Hepatocyte (in vitro differentiated cells): Measurements from ENCODE around the gene PPP1R15A. TPM values are rescaled to one million over a fixed set of nuclear protein-coding genes. Genes with fewer than 3 reads are reported as not detected.
A peak's percentile ranks its signal among the peaks of the same experiment; 100 is the strongest.
"Not testable (repeated sequence)": the region's sequence is repeated elsewhere in the genome, so short reads cannot be mapped to it uniquely, and the experiment has no call there.

Source experiments
- DNase-seq: peaks from one replicate; pipeline ENCODE4 v3.0.0-alpha.2; 2016; ENCODE audit warnings: low spot score
- H2AFZ ChIP-seq: fragments of 200-600 bp; sonication (generic); 2 replicates; pipeline ENCODE4 v1.6.0; 2016; ENCODE audit warnings: antibody characterized with exemption, mild to moderate bottlenecking
- H3K27ac ChIP-seq: fragments of 200-600 bp; sonication (generic); 2 replicates; pipeline ENCODE4 v1.5.1; 2016; ENCODE audit warnings: mild to moderate bottlenecking
- H3K27me3 ChIP-seq: fragments of 200-600 bp; sonication (generic); 2 replicates; pipeline ENCODE4 v1.6.1; 2016
- H3K36me3 ChIP-seq: fragments of 200-600 bp; sonication (generic); replicated peaks from 2 replicates; pipeline ENCODE4 v1.5.1; 2016; ENCODE audit warnings: low read depth; ENCODE audit not compliant: insufficient read depth
- H3K4me1 ChIP-seq: fragments of 200-600 bp; sonication (generic); 2 replicates; pipeline ENCODE4 v1.5.1; 2016; ENCODE audit warnings: mild to moderate bottlenecking, moderate library complexity; ENCODE audit not compliant: insufficient read depth
- H3K4me2 ChIP-seq: fragments of 200-600 bp; sonication (generic); 2 replicates; pipeline ENCODE4 v1.6.0; 2016
- H3K4me3 ChIP-seq: fragments of 200-600 bp; sonication (generic); 2 replicates; pipeline ENCODE4 v1.5.1; 2016; ENCODE audit warnings: mild to moderate bottlenecking
- H3K79me2 ChIP-seq: fragments of 200-600 bp; sonication (generic); 2 replicates; pipeline ENCODE4 v1.6.0; 2017; ENCODE audit warnings: mild to moderate bottlenecking
- H3K9me2 ChIP-seq: fragments of 200-600 bp; sonication (generic); replicated peaks from 2 replicates; pipeline ENCODE4 v1.6.0; 2017; ENCODE audit warnings: mild to moderate bottlenecking; ENCODE audit not compliant: insufficient read depth
- H3K9me3 ChIP-seq: fragments of 200-600 bp; sonication (generic); 2 replicates; pipeline ENCODE4 v1.5.1; 2016; ENCODE audit warnings: low read depth, mild to moderate bottlenecking
- H4K20me1 ChIP-seq: fragments of 200-600 bp; sonication (generic); 2 replicates; pipeline ENCODE4 v1.6.0; 2016; ENCODE audit warnings: mild to moderate bottlenecking; ENCODE audit not compliant: insufficient read depth, poor library complexity, severe bottlenecking
- CTCF ChIP-seq: fragments of 200-600 bp; sonication (generic); IDR thresholded peaks from 2 replicates; pipeline ENCODE4 v1.5.1; 2016; ENCODE audit warnings: antibody characterized with exemption, mild to moderate bottlenecking; ENCODE audit not compliant: poor library complexity
- EZH2 ChIP-seq: fragments of 200-600 bp; sonication (generic); IDR thresholded peaks from 2 replicates; pipeline ENCODE4 v1.6.1; 2016; ENCODE audit warnings: antibody characterized with exemption, mild to moderate bottlenecking, borderline replicate concordance
- EZH2phosphoT487 ChIP-seq: fragments of 200-600 bp; sonication (generic); IDR thresholded peaks from one replicate; pipeline ENCODE4 v1.6.1; 2018; ENCODE audit warnings: antibody characterized with exemption, mild to moderate bottlenecking, low read depth, moderate library complexity; ENCODE audit not compliant: unreplicated experiment, severe bottlenecking
- WGBS: methylation state at CpG from one replicate; pipeline ENCODE4 v1.1.6; 2016; ENCODE audit warnings: low lambda C conversion rate; ENCODE audit errors: missing lambda C conversion rate; 5-methylcytosine and 5-hydroxymethylcytosine counted together
- polyA plus RNA-seq: library from polyadenylated mRNA; unstranded; fragments of >200 nt; fragmentation: Nextera tagmentation; extraction: Ambion mirVana; gene quantifications from 2 replicates; pipeline ENCODE4 v1.2.1, GENCODE V29; 2016
- total RNA-seq: library from RNA; depleted of rRNA; stranded (reverse); fragments of >200 nt; gene quantifications from 2 replicates; pipeline ENCODE4 v1.2.3, GENCODE V29; 2014

PPP1R15A gene
- total and polyA plus RNA-seq, 2 experiments from 2014 or later: 83.1 to 172 TPM

GRCh38 chr19:48872884-48873475, 759 bp downstream of the PPP1R15A start:
- H3K79me2 ChIP-seq: peaks cover 52% of the 10 kb centered on the region
- H3K9me2 ChIP-seq: no peaks in the 10 kb centered on the region
- peak overlapping the region; percentile 82 for H3K4me3 ChIP-seq
- H3K27ac ChIP-seq: peak overlapping the region; percentile 99
- TF ChIP-seq CTCF (no peak), EZH2 (no peak), EZH2phosphoT487 (no peak)
- H3K36me3 ChIP-seq: no peaks in the 10 kb centered on the region
- H4K20me1 ChIP-seq: peaks cover 33% of the 10 kb centered on the region
- H3K4me2 ChIP-seq: peak overlapping the region; percentile 84
- peaks cover 29% of the 10 kb centered on the region for H3K4me1 ChIP-seq
- H3K9me3 ChIP-seq: no peaks in the 10 kb centered on the region
- no peak overlapping the region for H2AFZ ChIP-seq
- no peaks in the 10 kb centered on the region for H3K27me3 ChIP-seq
- 3% methylated on average over 14 of the region's 14 CpGs for WGBS
- DNase-seq: peak; percentile 95

- peak overlapping the region; percentile 99 for H3K27ac ChIP-seq
- H3K4me1 ChIP-seq: peaks cover 22% of the 10 kb centered on the region
- H3K9me2 ChIP-seq: no peaks in the 10 kb centered on the region
- peaks cover 33% of the 10 kb centered on the region for H4K20me1 ChIP-seq
- H2AFZ ChIP-seq: no peak overlapping the region
- no peaks in the 10 kb centered on the region for H3K27me3 ChIP-seq
- no peak for DNase-seq
- H3K9me3 ChIP-seq: no peaks in the 10 kb centered on the region
- TF ChIP-seq EZH2phosphoT487 (no peak), CTCF (no peak), EZH2 (no peak)
- H3K79me2 ChIP-seq: peaks cover 52% of the 10 kb centered on the region
- H3K4me2 ChIP-seq: peak overlapping the region; percentile 84
- peak overlapping the region; percentile 58 for H3K4me3 ChIP-seq
- no peaks in the 10 kb centered on the region for H3K36me3 ChIP-seq
- WGBS: 49% methylated on average over 14 of the region's 14 CpGs
Observed at GRCh38 chr19:48873476-48874302, 1.5 kb downstream of the PPP1R15A start.

GRCh38 chr19:48874303-48875135, 2.3 kb downstream of the PPP1R15A start:
- no peak for TF ChIP-seq CTCF
- TF ChIP-seq EZH2phosphoT487: no peak
- no peak for TF ChIP-seq EZH2
- Histone ChIP-seq H3K27me3 (no peaks in the 10 kb centered on the region), H3K4me1 (peaks cover 23% of the 10 kb centered on the region), H3K4me2 (peak overlapping the region; percentile 84), H3K27ac (peak overlapping the region; percentile 99), H3K9me3 (no peaks in the 10 kb centered on the region), H3K9me2 (no peaks in the 10 kb centered on the region), H3K4me3 (peak overlapping the region; percentile 58), H4K20me1 (peaks cover 33% of the 10 kb centered on the region), H3K36me3 (no peaks in the 10 kb centered on the region), H2AFZ (no peak overlapping the region), H3K79me2 (peaks cover 52% of the 10 kb centered on the region)
- DNase-seq: no peak
- 47% methylated on average over 17 of the region's 17 CpGs for WGBS

GRCh38 chr19:48876043-48876981, 4.1 kb downstream of the PPP1R15A start:
- not testable (repeated sequence) for H2AFZ ChIP-seq, H3K9me2 ChIP-seq, H3K9me3 ChIP-seq, H3K27me3 ChIP-seq, H3K36me3 ChIP-seq
- H3K27ac ChIP-seq: peak overlapping the region; percentile 99
- H3K4me2 ChIP-seq: peak overlapping the region; percentile 84
- peaks cover 33% of the 10 kb centered on the region for H4K20me1 ChIP-seq
- peaks cover 23% of the 10 kb centered on the region for H3K4me1 ChIP-seq
- WGBS: 73% methylated on average over 29 of the region's 30 CpGs
- peaks cover 52% of the 10 kb centered on the region for H3K79me2 ChIP-seq
- peak overlapping the region; percentile 58 for H3K4me3 ChIP-seq
- DNase-seq: peak; percentile 54
